Hepatocyte (in vitro differentiated cells): ENCODE results near the gene ZNF616. TPM values are rescaled to one million over a fixed set of nuclear protein-coding genes. Genes with fewer than 3 reads are reported as not detected.

Source experiments
- DNase-seq: peaks from one replicate; pipeline ENCODE4 v3.0.0-alpha.2; 2016; ENCODE audit warnings: low spot score
- H2AFZ ChIP-seq: fragments of 200-600 bp; sonication (generic); 2 replicates; pipeline ENCODE4 v1.6.0; 2016; ENCODE audit warnings: antibody characterized with exemption, mild to moderate bottlenecking
- H3K27ac ChIP-seq: fragments of 200-600 bp; sonication (generic); 2 replicates; pipeline ENCODE4 v1.5.1; 2016; ENCODE audit warnings: mild to moderate bottlenecking
- H3K27me3 ChIP-seq: fragments of 200-600 bp; sonication (generic); 2 replicates; pipeline ENCODE4 v1.6.1; 2016
- H3K36me3 ChIP-seq: fragments of 200-600 bp; sonication (generic); replicated peaks from 2 replicates; pipeline ENCODE4 v1.5.1; 2016; ENCODE audit warnings: low read depth; ENCODE audit not compliant: insufficient read depth
- H3K4me1 ChIP-seq: fragments of 200-600 bp; sonication (generic); 2 replicates; pipeline ENCODE4 v1.5.1; 2016; ENCODE audit warnings: mild to moderate bottlenecking, moderate library complexity; ENCODE audit not compliant: insufficient read depth
- H3K4me2 ChIP-seq: fragments of 200-600 bp; sonication (generic); 2 replicates; pipeline ENCODE4 v1.6.0; 2016
- H3K4me3 ChIP-seq: fragments of 200-600 bp; sonication (generic); 2 replicates; pipeline ENCODE4 v1.5.1; 2016; ENCODE audit warnings: mild to moderate bottlenecking
- H3K79me2 ChIP-seq: fragments of 200-600 bp; sonication (generic); 2 replicates; pipeline ENCODE4 v1.6.0; 2017; ENCODE audit warnings: mild to moderate bottlenecking
- H3K9me2 ChIP-seq: fragments of 200-600 bp; sonication (generic); replicated peaks from 2 replicates; pipeline ENCODE4 v1.6.0; 2017; ENCODE audit warnings: mild to moderate bottlenecking; ENCODE audit not compliant: insufficient read depth
- H3K9me3 ChIP-seq: fragments of 200-600 bp; sonication (generic); 2 replicates; pipeline ENCODE4 v1.5.1; 2016; ENCODE audit warnings: low read depth, mild to moderate bottlenecking
- H4K20me1 ChIP-seq: fragments of 200-600 bp; sonication (generic); 2 replicates; pipeline ENCODE4 v1.6.0; 2016; ENCODE audit warnings: mild to moderate bottlenecking; ENCODE audit not compliant: insufficient read depth, poor library complexity, severe bottlenecking
- EZH2 ChIP-seq: fragments of 200-600 bp; sonication (generic); IDR thresholded peaks from 2 replicates; pipeline ENCODE4 v1.6.1; 2016; ENCODE audit warnings: antibody characterized with exemption, mild to moderate bottlenecking, borderline replicate concordance
- EZH2phosphoT487 ChIP-seq: fragments of 200-600 bp; sonication (generic); IDR thresholded peaks from one replicate; pipeline ENCODE4 v1.6.1; 2018; ENCODE audit warnings: antibody characterized with exemption, mild to moderate bottlenecking, low read depth, moderate library complexity; ENCODE audit not compliant: unreplicated experiment, severe bottlenecking
- whole genome bisulfite sequencing: methylation state at CpG from one replicate; pipeline ENCODE4 v1.1.6; 2016; ENCODE audit warnings: low lambda C conversion rate; ENCODE audit errors: missing lambda C conversion rate; 5-methylcytosine and 5-hydroxymethylcytosine counted together
- polyA plus RNA-seq: library from polyadenylated mRNA; unstranded; fragments of >200 nt; fragmentation: Nextera tagmentation; extraction: Ambion mirVana; gene quantifications from 2 replicates; pipeline ENCODE4 v1.2.1, GENCODE V29; 2016
- total RNA-seq: library from RNA; depleted of rRNA; stranded (reverse); fragments of >200 nt; gene quantifications from 2 replicates; pipeline ENCODE4 v1.2.3, GENCODE V29; 2014
- TF ChIP-seq, protein P1 (sequence below): fragments of 200-600 bp; sonication (generic); IDR thresholded peaks from 2 replicates; pipeline ENCODE4 v1.5.1; 2016; ENCODE audit warnings: antibody characterized with exemption, mild to moderate bottlenecking; ENCODE audit not compliant: poor library complexity

The ZNF616 gene
- total and polyA plus RNA-seq, 2 experiments from 2014 or later: 7.8 to 9.1 TPM

DNA sequence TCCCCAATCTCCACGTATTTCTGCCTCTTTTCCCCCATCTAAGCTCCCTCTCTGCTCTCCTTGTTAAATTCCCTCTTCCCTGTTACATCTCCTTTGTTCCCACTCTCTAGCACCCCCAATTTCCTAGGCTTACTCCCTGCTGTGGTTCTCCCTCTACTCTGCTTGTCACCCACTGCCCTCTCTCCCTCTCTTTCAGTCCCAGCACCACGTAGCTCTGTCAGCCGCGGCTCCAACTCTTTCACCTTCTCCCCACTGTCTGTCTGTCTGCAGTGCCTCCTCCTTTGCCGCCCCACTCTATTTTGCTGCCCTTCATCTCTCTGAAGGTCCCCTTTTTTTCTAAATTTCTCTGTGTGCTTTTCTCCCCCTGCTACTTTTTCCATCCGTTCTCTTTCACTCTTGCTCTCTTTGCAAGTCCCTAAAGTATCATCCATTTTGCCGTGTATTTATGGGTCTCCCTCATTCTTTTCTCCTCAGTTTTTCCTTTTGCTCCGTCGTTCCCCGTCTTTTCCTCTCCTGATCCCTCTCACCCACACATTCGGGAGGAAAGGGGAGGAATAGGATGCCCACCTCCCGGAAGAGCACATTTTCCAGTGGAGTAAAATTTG lies 45.1 kb downstream of the ZNF616 start:
- Histone ChIP-seq H3K4me3 (peak overlapping the region; percentile 67), H3K9me2 (no peaks in the 10 kb centered on the region), H3K4me2 (peak overlapping the region; percentile 93), H3K9me3 (peaks cover 26% of the 10 kb centered on the region), H3K27ac (peak overlapping the region; percentile 93), H4K20me1 (no peaks in the 10 kb centered on the region), H3K27me3 (no peaks in the 10 kb centered on the region), H2AFZ (peak overlapping the region; percentile 77), H3K36me3 (peaks cover 15% of the 10 kb centered on the region), H3K79me2 (peaks cover 51% of the 10 kb centered on the region), H3K4me1 (peaks cover 7% of the 10 kb centered on the region)
- TF ChIP-seq EZH2 (no peak), EZH2phosphoT487 (no peak)
- TF ChIP-seq, protein P1, sequence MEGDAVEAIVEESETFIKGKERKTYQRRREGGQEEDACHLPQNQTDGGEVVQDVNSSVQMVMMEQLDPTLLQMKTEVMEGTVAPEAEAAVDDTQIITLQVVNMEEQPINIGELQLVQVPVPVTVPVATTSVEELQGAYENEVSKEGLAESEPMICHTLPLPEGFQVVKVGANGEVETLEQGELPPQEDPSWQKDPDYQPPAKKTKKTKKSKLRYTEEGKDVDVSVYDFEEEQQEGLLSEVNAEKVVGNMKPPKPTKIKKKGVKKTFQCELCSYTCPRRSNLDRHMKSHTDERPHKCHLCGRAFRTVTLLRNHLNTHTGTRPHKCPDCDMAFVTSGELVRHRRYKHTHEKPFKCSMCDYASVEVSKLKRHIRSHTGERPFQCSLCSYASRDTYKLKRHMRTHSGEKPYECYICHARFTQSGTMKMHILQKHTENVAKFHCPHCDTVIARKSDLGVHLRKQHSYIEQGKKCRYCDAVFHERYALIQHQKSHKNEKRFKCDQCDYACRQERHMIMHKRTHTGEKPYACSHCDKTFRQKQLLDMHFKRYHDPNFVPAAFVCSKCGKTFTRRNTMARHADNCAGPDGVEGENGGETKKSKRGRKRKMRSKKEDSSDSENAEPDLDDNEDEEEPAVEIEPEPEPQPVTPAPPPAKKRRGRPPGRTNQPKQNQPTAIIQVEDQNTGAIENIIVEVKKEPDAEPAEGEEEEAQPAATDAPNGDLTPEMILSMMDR: no peak
- DNase-seq: peak; percentile 6
- WGBS: 2% methylated on average over 12 of the region's 12 CpGs

DNA sequence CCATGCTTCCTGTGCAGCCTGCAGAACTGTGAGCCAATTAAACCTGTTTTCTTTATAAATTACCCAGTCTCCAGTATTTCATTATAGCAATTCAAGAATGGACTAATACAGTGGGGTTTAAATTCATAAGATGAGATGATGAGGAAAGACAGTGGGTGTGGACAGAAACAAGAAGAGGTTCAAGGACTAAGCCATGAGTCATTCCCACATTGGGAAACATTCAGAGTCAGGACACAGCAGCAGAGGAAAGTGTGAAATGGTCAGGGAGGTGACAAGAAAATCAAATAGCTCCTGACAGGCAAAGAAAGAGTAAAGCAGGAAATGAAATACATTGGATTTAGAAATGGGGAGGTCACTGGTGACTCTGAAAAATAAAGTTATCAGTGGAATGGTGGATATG lies 53.3 kb downstream of the ZNF616 start:
- no peak overlapping the region for H3K4me2 ChIP-seq
- peaks cover 36% of the 10 kb centered on the region for H3K79me2 ChIP-seq
- no peak overlapping the region for H2AFZ ChIP-seq
- H3K4me1 ChIP-seq: no peaks in the 10 kb centered on the region
- H4K20me1 ChIP-seq: no peaks in the 10 kb centered on the region
- H3K9me3 ChIP-seq: peaks cover 27% of the 10 kb centered on the region
- H3K27ac ChIP-seq: no peak overlapping the region
- no peak overlapping the region for H3K4me3 ChIP-seq
- peaks cover 10% of the 10 kb centered on the region for H3K36me3 ChIP-seq
- H3K9me2 ChIP-seq: no peaks in the 10 kb centered on the region
- no peaks in the 10 kb centered on the region for H3K27me3 ChIP-seq
- TF ChIP-seq, protein P1: no peak
- TF ChIP-seq EZH2phosphoT487 (no peak), EZH2 (no peak)
- no peak for DNase-seq

DNA sequence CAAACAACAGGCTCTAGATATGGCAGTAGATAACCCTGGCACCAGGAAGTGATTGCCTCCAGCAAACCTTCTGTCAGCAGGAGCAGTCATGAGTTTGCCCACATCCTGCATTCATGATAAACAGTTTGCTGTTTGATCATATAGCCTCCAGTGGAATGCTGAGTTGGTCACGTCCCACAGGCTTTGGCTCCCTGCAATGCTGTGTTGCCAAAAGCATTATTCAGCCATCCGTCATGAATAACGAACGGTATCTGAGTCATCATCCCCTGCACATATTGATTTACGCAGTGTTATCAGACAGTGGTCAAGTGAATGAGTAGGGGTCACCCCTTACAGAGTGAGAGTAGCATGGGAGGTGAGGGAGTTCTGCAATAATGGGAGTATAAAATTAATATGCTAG lies 69.2 kb downstream of the ZNF616 start:
- H3K4me2 ChIP-seq: no peak overlapping the region
- H3K27ac ChIP-seq: no peak overlapping the region
- no peak overlapping the region for H3K4me3 ChIP-seq
- H2AFZ ChIP-seq: no peak overlapping the region
- peaks cover 25% of the 10 kb centered on the region for H3K36me3 ChIP-seq
- 94% methylated on average over 5 of the region's 5 CpGs for WGBS
- peaks cover 7% of the 10 kb centered on the region for H3K79me2 ChIP-seq
- H3K4me1 ChIP-seq: no peaks in the 10 kb centered on the region
- peaks cover 74% of the 10 kb centered on the region for H3K9me3 ChIP-seq
- H3K9me2 ChIP-seq: no peaks in the 10 kb centered on the region
- no peak for DNase-seq
- H4K20me1 ChIP-seq: no peaks in the 10 kb centered on the region
- TF ChIP-seq, protein P1: no peak
- TF ChIP-seq EZH2 (no peak), EZH2phosphoT487 (no peak)
- H3K27me3 ChIP-seq: no peaks in the 10 kb centered on the region

DNA sequence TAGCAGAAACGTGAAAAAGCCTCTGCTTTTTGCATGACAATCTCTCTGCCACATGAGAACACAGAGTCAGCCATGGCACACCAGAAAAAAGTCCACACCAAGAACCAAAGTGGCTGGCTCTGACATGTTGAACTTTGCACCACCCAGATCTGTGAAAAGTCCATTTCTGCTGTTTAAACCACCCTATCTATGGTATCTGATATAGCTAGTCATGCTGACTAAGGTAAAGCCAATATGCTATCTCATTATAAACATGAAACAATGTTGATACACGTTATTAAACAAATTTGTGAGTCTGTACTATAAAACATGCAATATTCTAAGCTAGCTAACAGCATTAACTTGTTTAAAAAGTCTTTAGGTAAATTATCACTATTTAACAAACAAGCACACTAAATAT lies 70.1 kb downstream of the ZNF616 start:
- Histone ChIP-seq H3K9me2 (no peaks in the 10 kb centered on the region), H2AFZ (no peak overlapping the region), H3K36me3 (peaks cover 22% of the 10 kb centered on the region), H3K27me3 (no peaks in the 10 kb centered on the region), H3K79me2 (peaks cover 7% of the 10 kb centered on the region), H4K20me1 (no peaks in the 10 kb centered on the region), H3K4me1 (no peaks in the 10 kb centered on the region), H3K9me3 (peaks cover 82% of the 10 kb centered on the region), H3K4me3 (no peak overlapping the region), H3K27ac (no peak overlapping the region), H3K4me2 (no peak overlapping the region)
- 90% methylated on average over 2 of the region's 2 CpGs for WGBS
- DNase-seq: no peak
- TF ChIP-seq, protein P1: no peak
- no peak for TF ChIP-seq EZH2
- no peak for TF ChIP-seq EZH2phosphoT487
